Measurements from ENCODE around the gene PRICKLE1. TPM values are rescaled to one million over a fixed set of nuclear protein-coding genes. Genes with fewer than 3 reads are reported as not detected.

The PRICKLE1 gene
- total RNA-seq = 12.3 and 15.6 TPM in 2 replicates
- polyA plus RNA-seq (2012) = 31.9 TPM

- DNase-seq (ENCODE audit: low read depth) = peak; percentile 75
Observed at GRCh38 chr12:42589465-42590329, at the start of gene PRICKLE1. Gene PRICKLE1, minus strand, starts transcription at chr12:42589746. Its CDS starts 117,230 bp downstream, at chr12:42472516.

- no peak for DNase-seq (ENCODE audit: low read depth)
Observed at GRCh38 chr12:42638697-42639096, 49.2 kb upstream of the PRICKLE1 start.

- no peak for DNase-seq (ENCODE audit: low read depth)
Observed at GRCh38 chr12:42638011-42638410, 48.5 kb upstream of the PRICKLE1 start.

- DNase-seq (ENCODE audit: low read depth) = no peak
Observed at GRCh38 chr12:42636993-42637392, 47.4 kb upstream of the PRICKLE1 start.

- DNase-seq (ENCODE audit: low read depth) = peak; percentile 24
Observed at GRCh38 chr12:42633594-42633993, 44.0 kb upstream of the PRICKLE1 start.

DNA sequence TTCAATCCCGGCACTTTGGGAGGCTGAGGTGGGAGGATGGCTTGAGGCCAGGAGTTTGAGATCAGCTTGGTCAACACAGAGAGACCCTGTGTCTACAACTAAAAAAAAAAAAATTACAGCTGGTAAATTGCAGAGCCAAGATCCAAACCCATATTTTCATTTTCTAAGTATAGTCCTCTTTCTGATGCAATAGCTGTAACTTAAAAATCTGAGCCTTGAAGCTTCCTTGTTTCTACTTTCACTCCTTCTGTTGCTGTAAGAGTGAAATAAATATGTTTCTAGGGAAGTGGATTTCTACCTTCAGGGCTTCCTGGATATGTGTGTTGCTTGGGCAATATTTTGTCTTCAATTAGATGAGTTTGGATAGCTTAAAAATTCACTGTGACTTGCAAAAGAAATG, 42.0 kb upstream of the PRICKLE1 start:
- peak; percentile 11 for DNase-seq (ENCODE audit: low read depth)

GRCh38 chr12:42630314-42630713, 40.8 kb upstream of the PRICKLE1 start:
- DNase-seq (ENCODE audit: low read depth) = no peak

- DNase-seq (ENCODE audit: low read depth) = no peak
Observed at GRCh38 chr12:42627151-42627550, 37.6 kb upstream of the PRICKLE1 start.

DNA sequence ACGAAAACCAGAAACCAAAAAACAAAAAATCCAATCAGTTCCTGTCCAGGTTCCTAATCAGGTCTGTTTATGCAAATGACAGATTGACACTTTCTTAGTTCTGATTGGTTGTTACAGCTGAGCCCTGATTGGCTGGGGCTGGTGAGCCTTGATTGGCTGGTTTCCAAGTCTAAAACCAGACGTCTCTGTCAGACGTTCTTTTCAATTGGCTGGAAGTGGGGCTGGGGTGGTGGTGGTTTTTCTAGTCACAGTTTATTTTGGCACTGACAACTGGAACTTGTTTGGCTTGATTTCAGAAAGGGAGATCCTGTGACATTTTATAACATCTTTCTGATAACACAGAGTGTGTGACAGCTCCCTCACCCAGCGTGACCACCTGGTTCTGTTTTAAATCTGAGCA, 36.1 kb upstream of the PRICKLE1 start:
- DNase-seq (ENCODE audit: low read depth) = peak; percentile 71

GRCh38 chr12:42617622-42618021, 28.1 kb upstream of the PRICKLE1 start:
- peak; percentile 58 for DNase-seq (ENCODE audit: low read depth)

DNA sequence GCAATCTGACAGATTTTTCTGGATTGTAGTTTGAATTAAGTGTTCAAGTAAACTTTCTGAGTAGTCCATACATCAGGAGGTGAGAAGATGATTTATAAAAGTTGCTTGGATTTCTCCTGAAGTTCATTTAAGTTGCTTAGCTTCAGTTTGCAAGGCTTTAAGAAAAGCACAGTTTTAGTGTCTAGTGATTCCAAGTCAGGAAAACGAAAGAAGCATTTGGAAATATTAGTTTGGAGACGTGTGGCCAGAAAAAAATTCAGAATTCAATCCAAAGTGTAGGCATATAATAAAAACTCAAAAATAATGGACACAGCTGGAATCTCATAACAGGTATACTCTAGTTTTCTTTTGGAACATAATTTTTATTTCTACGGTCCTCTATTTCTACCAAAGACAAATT, 25.5 kb upstream of the PRICKLE1 start:
- no peak for DNase-seq (ENCODE audit: low read depth)

DNA sequence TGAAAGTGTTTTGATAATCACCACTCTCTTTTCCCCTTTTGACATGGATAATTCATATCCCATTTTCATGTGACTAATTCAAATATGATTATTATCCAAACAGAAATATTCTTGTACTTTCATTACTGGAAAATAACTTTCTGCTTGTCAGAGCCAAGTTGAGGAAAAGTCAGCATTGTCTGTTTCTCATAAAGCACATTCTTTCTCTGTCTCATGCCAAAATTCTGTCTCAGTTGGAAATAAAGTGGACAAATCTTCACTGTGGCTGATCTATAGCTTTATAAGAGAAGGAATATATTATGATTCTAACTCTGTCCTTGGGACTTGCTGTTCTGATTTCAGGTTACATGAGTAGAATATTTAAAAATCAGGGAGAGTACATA, 22.7 kb upstream of the PRICKLE1 start:
- no peak for DNase-seq (ENCODE audit: low read depth)

- no peak for DNase-seq (ENCODE audit: low read depth)
Observed at GRCh38 chr12:42611571-42612230, 22.2 kb upstream of the PRICKLE1 start.

DNA sequence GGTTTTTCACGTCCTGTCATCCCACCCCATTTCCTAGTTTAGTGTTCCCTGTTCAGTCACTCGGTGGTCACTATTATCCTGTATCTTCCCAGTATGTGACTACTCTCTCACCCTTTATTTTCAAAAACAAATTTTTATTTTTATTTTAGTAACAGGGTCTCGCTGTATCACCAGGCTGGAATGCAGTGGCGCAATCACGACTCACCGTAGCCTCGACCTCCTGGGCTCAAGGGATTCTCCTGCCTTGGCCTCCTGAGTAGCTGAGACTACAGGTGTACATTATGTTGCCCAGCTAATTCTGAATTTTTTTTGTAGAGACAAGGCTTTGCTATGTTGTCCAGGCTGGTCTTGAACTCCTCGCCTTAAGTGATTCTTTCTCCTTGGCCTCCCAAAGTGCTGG, 20.1 kb upstream of the PRICKLE1 start:
- no peak for DNase-seq (ENCODE audit: low read depth)

GRCh38 chr12:42608196-42608825, 18.8 kb upstream of the PRICKLE1 start:
- DNase-seq (ENCODE audit: low read depth) = no peak

DNA sequence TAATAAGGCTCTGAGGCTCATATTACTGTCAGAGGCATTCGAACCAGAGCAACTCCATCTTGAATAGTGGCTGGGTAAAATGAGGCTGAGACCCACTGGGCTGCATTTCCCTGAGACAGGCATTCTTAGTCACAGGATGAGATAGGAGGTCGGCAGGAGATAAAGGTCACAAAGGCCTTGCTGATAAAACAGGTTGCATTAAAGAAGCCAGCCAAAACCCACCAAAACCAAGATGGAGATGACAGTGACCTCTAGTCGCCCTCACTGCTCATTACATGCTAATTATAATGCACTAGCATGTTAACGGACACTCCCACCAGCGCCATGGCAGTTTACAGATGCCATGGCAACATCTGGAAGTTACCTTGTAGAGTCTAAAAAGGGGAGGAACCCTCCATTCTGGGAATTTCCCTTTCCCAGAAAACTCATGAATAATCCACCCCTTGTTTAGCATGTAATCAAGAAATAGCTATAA, 18.1 kb upstream of the PRICKLE1 start:
- no peak for DNase-seq (ENCODE audit: low read depth)

DNA sequence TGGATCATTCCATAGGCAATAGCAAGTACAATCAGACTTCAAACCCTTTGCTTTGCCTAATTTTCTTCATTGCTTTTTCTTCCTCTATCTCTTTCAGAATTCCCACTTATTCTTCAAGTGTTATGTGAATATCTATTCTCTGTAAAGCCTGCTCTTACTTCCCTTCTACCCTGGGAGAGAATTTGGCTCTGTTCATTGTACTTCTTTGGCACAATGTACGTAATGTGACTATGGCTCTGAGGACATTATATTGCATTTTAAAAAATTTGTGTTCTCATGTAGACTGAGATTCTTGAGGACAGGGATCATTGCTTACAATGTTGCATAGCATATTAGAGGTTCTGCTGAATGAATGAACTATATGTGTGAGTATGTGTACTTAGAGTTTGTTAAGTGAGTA, 16.9 kb upstream of the PRICKLE1 start:
- DNase-seq (ENCODE audit: low read depth) = no peak

DNA sequence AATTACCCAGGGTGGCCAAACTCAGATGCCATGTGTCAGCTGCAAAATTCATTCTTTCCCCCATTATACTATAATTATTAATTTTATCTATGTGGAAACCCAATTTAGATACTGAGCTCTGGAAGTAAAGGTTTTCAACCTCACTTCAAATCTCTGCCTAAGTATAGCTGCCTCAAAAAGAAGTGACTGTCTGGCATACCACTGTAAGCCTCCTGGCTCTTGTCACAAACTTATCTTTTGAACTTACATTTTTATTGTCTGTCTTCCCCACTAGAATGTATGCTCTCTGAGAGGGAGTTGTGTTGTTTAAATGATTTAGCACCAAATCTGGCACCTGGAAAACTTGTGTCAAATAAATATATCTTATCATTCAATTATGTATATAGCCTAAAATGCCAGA, 16.1 kb upstream of the PRICKLE1 start:
- DNase-seq (ENCODE audit: low read depth) = no peak

DNA sequence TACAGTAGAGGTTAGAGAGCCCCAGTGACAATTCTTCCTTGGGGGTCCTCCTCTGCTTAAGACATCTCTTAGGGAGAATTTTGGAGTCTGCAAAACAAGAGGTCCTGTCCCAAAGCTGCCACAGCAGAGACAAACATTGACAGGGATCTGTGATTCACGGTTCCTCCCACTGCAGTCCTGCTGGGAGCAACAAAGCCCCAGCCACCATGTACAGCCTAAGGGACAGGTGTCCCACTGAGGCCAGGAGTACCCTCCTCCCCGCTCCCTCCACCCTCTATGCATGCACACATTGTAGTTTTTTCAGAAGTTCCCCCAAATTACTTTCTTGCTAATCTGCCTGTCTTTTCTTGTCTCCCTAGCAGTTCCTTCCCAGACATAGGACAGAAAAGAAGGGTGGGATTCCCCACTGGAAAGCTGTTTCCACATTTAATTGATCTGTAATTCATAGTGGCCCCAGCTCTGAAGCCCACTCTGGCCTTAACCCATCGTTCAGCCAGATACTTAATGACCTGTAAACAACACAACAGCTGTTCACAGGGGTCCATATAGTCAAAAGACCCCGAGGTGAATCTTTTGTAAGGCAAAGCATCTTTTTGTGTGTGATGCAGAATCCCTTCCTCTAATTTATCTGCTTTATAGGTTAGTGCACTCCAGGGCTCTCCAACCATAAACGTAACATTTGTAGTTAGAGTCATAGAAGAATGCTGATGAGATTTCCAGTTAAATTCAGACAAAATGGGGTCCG, 13.9 kb upstream of the PRICKLE1 start:
- DNase-seq (ENCODE audit: low read depth) = no peak

- no peak for DNase-seq (ENCODE audit: low read depth)
Observed at GRCh38 chr12:42593874-42594273, 4.3 kb upstream of the PRICKLE1 start.

GRCh38 chr12:42590330-42590934, 886 bp upstream of the PRICKLE1 start:
- DNase-seq (ENCODE audit: low read depth) = peak; percentile 79
